Measurements from ENCODE around the gene ARHGAP15. TPM values are rescaled to one million over a fixed set of nuclear protein-coding genes. Genes with fewer than 3 reads are reported as not detected.

The ARHGAP15 gene
- total RNA-seq, 4 donors from 2014 or later = 7.9 to 32.5 (median 20.7) TPM

GRCh38 chr2:143431316-143431715 lies 302.1 kb downstream of the ARHGAP15 start:
- no peak for TF ChIP-seq CTCF (IDR thresholded peaks at IDR 0.05; ENCODE audit: low read depth)

GRCh38 chr2:143433251-143433650 lies 304.0 kb downstream of the ARHGAP15 start:
- TF ChIP-seq CTCF (IDR thresholded peaks at IDR 0.05; ENCODE audit: low read depth) = no peak

DNA sequence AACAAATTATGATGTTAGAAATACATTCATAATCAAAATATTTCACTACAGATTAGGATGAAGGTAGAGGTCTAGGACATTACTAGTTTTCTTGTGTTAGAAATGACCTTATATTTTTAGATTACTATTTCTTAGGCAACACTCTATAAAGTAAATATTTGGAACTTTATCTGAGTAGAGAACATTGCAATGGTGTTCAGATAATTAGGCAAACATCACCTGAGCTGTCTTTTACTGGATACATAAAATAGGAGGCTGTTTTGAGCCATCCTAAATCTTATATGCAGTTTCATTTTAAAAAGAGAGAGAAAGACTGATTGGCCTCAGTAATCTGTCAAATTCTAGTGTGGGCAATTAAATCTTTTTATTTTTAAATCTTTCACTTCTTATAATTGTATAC lies 304.6 kb downstream of the ARHGAP15 start:
- TF ChIP-seq CTCF (IDR thresholded peaks at IDR 0.05; ENCODE audit: low read depth) = no peak

DNA sequence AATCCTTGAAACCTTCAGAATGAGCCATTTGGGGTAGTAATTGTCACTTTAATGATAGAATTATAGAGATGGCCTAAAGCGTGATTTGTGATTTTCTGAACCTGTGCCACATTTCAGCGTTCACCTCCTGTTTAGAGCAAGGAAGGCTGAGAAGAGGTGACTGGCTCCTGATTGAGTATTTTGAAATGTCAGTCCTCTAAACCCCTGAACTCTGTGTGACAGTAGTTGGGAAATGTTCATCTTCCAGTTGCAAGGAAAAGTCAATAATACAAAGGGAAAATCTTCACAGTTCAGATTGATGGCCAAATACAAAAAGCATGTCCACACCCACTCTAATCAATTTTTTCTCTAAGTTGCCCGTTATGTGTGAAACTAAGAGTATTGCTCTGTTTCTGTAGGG lies 305.2 kb downstream of the ARHGAP15 start:
- TF ChIP-seq CTCF (IDR thresholded peaks at IDR 0.05; ENCODE audit: low read depth) = no peak

GRCh38 chr2:143435131-143435530 lies 305.9 kb downstream of the ARHGAP15 start:
- TF ChIP-seq CTCF (IDR thresholded peaks at IDR 0.05; ENCODE audit: low read depth) = no peak

DNA sequence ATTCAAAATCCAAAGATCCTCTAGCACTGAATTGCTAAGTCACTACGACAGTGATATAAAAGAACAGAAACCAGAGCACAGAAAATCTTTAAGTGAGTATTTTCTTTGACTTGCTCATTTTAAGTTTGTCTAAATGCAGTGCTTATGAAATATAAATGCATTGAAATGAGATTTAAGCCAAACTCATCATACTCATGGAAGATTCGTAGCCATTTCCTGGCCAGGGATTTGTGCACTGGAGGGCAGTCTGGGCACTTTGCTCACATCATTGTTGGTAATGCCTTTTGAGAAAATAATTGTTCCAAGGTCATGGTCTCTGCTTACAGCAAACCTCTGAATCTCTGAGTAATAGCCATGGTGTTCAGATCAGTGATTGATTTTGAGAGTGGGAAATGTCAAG lies 307.7 kb downstream of the ARHGAP15 start:
- no peak for TF ChIP-seq CTCF (IDR thresholded peaks at IDR 0.05; ENCODE audit: low read depth)

GRCh38 chr2:143440411-143441012 lies 311.3 kb downstream of the ARHGAP15 start:
- no peak for TF ChIP-seq CTCF (IDR thresholded peaks at IDR 0.05; ENCODE audit: low read depth)
